Activated naive CD8-positive, alpha-beta T cell treated with anti-CD3 and anti-CD28 coated beads, Interleukin-2, amount 10 ng/mL, durations not matched to agents 7 days and 5 days (primary cell): Measurements from ENCODE around the gene RTN4R. TPM values are rescaled to one million over a fixed set of nuclear protein-coding genes. Genes with fewer than 3 reads are reported as not detected.

Source experiments
- ATAC-seq: fragments of 150-1000 bp; cut with Tn5 transposase; one replicate; pipeline ENCODE4 v1.10.0; 2021; ENCODE audit warnings: low read depth, moderate library complexity
- POLR2A ChIA-PET: fragments of 350-600 bp; sonication (Branson Sonifier 250); formaldehyde crosslinking; loops from one replicate; lab custom pipeline; 2021; ENCODE audit warnings: antibody characterized with exemption; lab: Charles Lee
- DNase-seq: peaks from one replicate; pipeline ENCODE4 v3.0.0; 2021
- H3K27ac Mint-ChIP-seq: one replicate; pipeline ENCODE4 v1.8.0; 2022; ENCODE audit warnings: mild to moderate bottlenecking, mixed read lengths
- H3K27me3 Mint-ChIP-seq: one replicate; pipeline ENCODE4 v1.8.0; 2022; ENCODE audit warnings: mild to moderate bottlenecking, moderate library complexity, mixed read lengths
- H3K36me3 Mint-ChIP-seq: one replicate; pipeline ENCODE4 v1.8.0; 2021; ENCODE audit warnings: mild to moderate bottlenecking, mixed read lengths
- H3K4me1 Mint-ChIP-seq: one replicate; pipeline ENCODE4 v1.8.0; 2021; ENCODE audit warnings: mixed read lengths
- H3K4me3 Mint-ChIP-seq: one replicate; pipeline ENCODE4 v1.8.0; 2022; ENCODE audit warnings: mild to moderate bottlenecking, moderate library complexity, mixed read lengths
- H3K9me3 Mint-ChIP-seq: one replicate; pipeline ENCODE4 v1.8.0; 2021; ENCODE audit warnings: mixed read lengths
- total RNA-seq, 2 experiments: library from RNA; stranded (reverse); gene quantifications; one replicate each; pipeline ENCODE4 v1.2.3, GENCODE V29; 2021

RTN4R gene
- total RNA-seq, 2 experiments from 2014 or later, result 5.7 to 6.1 TPM

GRCh38 chr22:20204311-20204710 is 63.8 kb downstream of the RTN4R start:
- no peak overlapping the region for H3K27ac Mint-ChIP-seq
- POLR2A ChIA-PET, result no interaction called here
- DNase-seq (no peak), ATAC-seq (no peak)
- peaks cover 13% of the 10 kb centered on the region for H3K4me1 Mint-ChIP-seq
- H3K9me3 Mint-ChIP-seq, result no peaks in the 10 kb centered on the region
- no peak overlapping the region for H3K4me3 Mint-ChIP-seq
- no peaks in the 10 kb centered on the region for H3K36me3 Mint-ChIP-seq
- no peaks in the 10 kb centered on the region for H3K27me3 Mint-ChIP-seq

GRCh38 chr22:20203552-20204201 is 64.4 kb downstream of the RTN4R start:
- POLR2A ChIA-PET, result no interaction called here
- Mint-ChIP-seq H3K9me3 (no peaks in the 10 kb centered on the region), H3K36me3 (no peaks in the 10 kb centered on the region), H3K4me3 (no peak overlapping the region), H3K4me1 (peaks cover 13% of the 10 kb centered on the region), H3K27ac (no peak overlapping the region), H3K27me3 (no peaks in the 10 kb centered on the region)
- ATAC-seq (no peak), DNase-seq (no peak)

GRCh38 chr22:20203142-20203551 is 65.0 kb downstream of the RTN4R start:
- Mint-ChIP-seq H3K4me3 (no peak overlapping the region), H3K9me3 (no peaks in the 10 kb centered on the region), H3K4me1 (peaks cover 13% of the 10 kb centered on the region), H3K36me3 (no peaks in the 10 kb centered on the region), H3K27me3 (peaks cover 2% of the 10 kb centered on the region), H3K27ac (no peak overlapping the region)
- DNase-seq (no peak), ATAC-seq (no peak)
- POLR2A ChIA-PET, result no interaction called here

GRCh38 chr22:20201837-20202392 is 66.2 kb downstream of the RTN4R start:
- H3K27ac Mint-ChIP-seq, result no peak overlapping the region
- POLR2A ChIA-PET, result no interaction called here
- no peaks in the 10 kb centered on the region for H3K36me3 Mint-ChIP-seq
- H3K27me3 Mint-ChIP-seq, result peaks cover 2% of the 10 kb centered on the region
- no peaks in the 10 kb centered on the region for H3K9me3 Mint-ChIP-seq
- H3K4me3 Mint-ChIP-seq, result no peak overlapping the region
- peaks cover 7% of the 10 kb centered on the region for H3K4me1 Mint-ChIP-seq
- no peak for DNase-seq
- ATAC-seq, result no peak

- H3K4me3 Mint-ChIP-seq, result no peak overlapping the region
- ATAC-seq (no peak), DNase-seq (no peak)
- no peaks in the 10 kb centered on the region for H3K4me1 Mint-ChIP-seq
- POLR2A ChIA-PET, result no interaction called here
- no peaks in the 10 kb centered on the region for H3K9me3 Mint-ChIP-seq
- no peak overlapping the region for H3K27ac Mint-ChIP-seq
- H3K27me3 Mint-ChIP-seq, result peaks cover 2% of the 10 kb centered on the region
- no peaks in the 10 kb centered on the region for H3K36me3 Mint-ChIP-seq
Observed at GRCh38 chr22:20199906-20200305, 68.2 kb downstream of the RTN4R start.

GRCh38 chr22:20199413-20199842 is 68.7 kb downstream of the RTN4R start:
- no peak for DNase-seq
- Mint-ChIP-seq H3K36me3 (no peaks in the 10 kb centered on the region), H3K27ac (no peak overlapping the region), H3K27me3 (peaks cover 2% of the 10 kb centered on the region), H3K4me3 (no peak overlapping the region), H3K4me1 (no peaks in the 10 kb centered on the region), H3K9me3 (no peaks in the 10 kb centered on the region)
- no peak for ATAC-seq
- POLR2A ChIA-PET, result no interaction called here

GRCh38 chr22:20198557-20199319 is 69.4 kb downstream of the RTN4R start:
- no peaks in the 10 kb centered on the region for H3K9me3 Mint-ChIP-seq
- no peak for ATAC-seq
- no peak overlapping the region for H3K27ac Mint-ChIP-seq
- no peak overlapping the region for H3K4me3 Mint-ChIP-seq
- POLR2A ChIA-PET, result no interaction called here
- H3K36me3 Mint-ChIP-seq, result no peaks in the 10 kb centered on the region
- H3K27me3 Mint-ChIP-seq, result peaks cover 2% of the 10 kb centered on the region
- no peaks in the 10 kb centered on the region for H3K4me1 Mint-ChIP-seq
- no peak for DNase-seq

GRCh38 chr22:20197407-20198030 is 70.6 kb downstream of the RTN4R start:
- no peaks in the 10 kb centered on the region for H3K9me3 Mint-ChIP-seq
- no peak overlapping the region for H3K27ac Mint-ChIP-seq
- DNase-seq, result no peak
- H3K4me1 Mint-ChIP-seq, result no peaks in the 10 kb centered on the region
- H3K27me3 Mint-ChIP-seq, result peaks cover 2% of the 10 kb centered on the region
- H3K36me3 Mint-ChIP-seq, result no peaks in the 10 kb centered on the region
- no peak for ATAC-seq
- POLR2A ChIA-PET, result no interaction called here
- H3K4me3 Mint-ChIP-seq, result no peak overlapping the region

GRCh38 chr22:20196094-20196842 is 71.8 kb downstream of the RTN4R start:
- no peak for DNase-seq

GRCh38 chr22:20194681-20195593 is 73.2 kb downstream of the RTN4R start:
- DNase-seq (no peak), ATAC-seq (no peak)
- Mint-ChIP-seq H3K27me3 (peaks cover 2% of the 10 kb centered on the region), H3K9me3 (no peaks in the 10 kb centered on the region), H3K4me3 (no peak overlapping the region), H3K27ac (no peak overlapping the region), H3K4me1 (no peaks in the 10 kb centered on the region), H3K36me3 (no peaks in the 10 kb centered on the region)
- POLR2A ChIA-PET, result interaction anchor here (0.6 kb wide), 1 partner anchor 204 kb away, joined by 3 read pairs; no protein-coding TSS in a partner anchor

More at GRCh38 chr22:20196094-20196842, 71.8 kb downstream of the RTN4R start:
- Mint-ChIP-seq H3K9me3 (no peaks in the 10 kb centered on the region), H3K27ac (no peak overlapping the region), H3K4me1 (no peaks in the 10 kb centered on the region), H3K36me3 (no peaks in the 10 kb centered on the region), H3K27me3 (peaks cover 2% of the 10 kb centered on the region), H3K4me3 (no peak overlapping the region)
- no peak for ATAC-seq
- POLR2A ChIA-PET, result no interaction called here

- H3K27me3 Mint-ChIP-seq, result peaks cover 2% of the 10 kb centered on the region
- no peaks in the 10 kb centered on the region for H3K36me3 Mint-ChIP-seq
- H3K27ac Mint-ChIP-seq, result no peak overlapping the region
- no peaks in the 10 kb centered on the region for H3K9me3 Mint-ChIP-seq
- no peak for ATAC-seq
- POLR2A ChIA-PET, result interaction anchor here (0.6 to 1.1 kb wide), 2 partner anchors 45 to 205 kb away, joined by 3 read pairs; no protein-coding TSS in a partner anchor
- no peaks in the 10 kb centered on the region for H3K4me1 Mint-ChIP-seq
- no peak for DNase-seq
- no peak overlapping the region for H3K4me3 Mint-ChIP-seq
Observed at GRCh38 chr22:20193761-20194494, 74.2 kb downstream of the RTN4R start.
